Measurements from ENCODE around the gene RSF1. TPM values are rescaled to one million over a fixed set of nuclear protein-coding genes. Genes with fewer than 3 reads are reported as not detected.

RSF1 gene
- total and polyA plus RNA-seq, 2 experiments from 2014 or later = 51.2 to 188 TPM

DNA sequence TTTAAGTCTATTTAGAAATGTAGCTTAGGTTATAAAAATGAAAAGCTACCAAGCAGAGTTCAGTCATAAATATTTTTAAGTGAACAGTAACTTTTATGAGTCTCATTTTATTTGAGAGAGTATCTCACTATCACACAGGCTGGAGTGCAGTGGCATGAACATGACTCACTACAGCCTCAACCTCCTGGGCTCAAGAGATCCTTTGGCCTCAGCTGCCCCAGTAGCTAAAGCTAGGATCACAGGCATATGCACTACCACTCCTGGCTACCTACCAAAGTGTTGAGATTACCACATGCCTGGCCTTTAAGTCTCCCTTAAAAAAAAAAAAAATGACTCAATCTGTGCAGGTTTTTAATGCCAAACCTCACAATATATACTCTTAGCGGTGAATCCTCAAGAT, 148.3 kb downstream of the RSF1 start (continued):
- TF ChIP-seq, protein P1, sequence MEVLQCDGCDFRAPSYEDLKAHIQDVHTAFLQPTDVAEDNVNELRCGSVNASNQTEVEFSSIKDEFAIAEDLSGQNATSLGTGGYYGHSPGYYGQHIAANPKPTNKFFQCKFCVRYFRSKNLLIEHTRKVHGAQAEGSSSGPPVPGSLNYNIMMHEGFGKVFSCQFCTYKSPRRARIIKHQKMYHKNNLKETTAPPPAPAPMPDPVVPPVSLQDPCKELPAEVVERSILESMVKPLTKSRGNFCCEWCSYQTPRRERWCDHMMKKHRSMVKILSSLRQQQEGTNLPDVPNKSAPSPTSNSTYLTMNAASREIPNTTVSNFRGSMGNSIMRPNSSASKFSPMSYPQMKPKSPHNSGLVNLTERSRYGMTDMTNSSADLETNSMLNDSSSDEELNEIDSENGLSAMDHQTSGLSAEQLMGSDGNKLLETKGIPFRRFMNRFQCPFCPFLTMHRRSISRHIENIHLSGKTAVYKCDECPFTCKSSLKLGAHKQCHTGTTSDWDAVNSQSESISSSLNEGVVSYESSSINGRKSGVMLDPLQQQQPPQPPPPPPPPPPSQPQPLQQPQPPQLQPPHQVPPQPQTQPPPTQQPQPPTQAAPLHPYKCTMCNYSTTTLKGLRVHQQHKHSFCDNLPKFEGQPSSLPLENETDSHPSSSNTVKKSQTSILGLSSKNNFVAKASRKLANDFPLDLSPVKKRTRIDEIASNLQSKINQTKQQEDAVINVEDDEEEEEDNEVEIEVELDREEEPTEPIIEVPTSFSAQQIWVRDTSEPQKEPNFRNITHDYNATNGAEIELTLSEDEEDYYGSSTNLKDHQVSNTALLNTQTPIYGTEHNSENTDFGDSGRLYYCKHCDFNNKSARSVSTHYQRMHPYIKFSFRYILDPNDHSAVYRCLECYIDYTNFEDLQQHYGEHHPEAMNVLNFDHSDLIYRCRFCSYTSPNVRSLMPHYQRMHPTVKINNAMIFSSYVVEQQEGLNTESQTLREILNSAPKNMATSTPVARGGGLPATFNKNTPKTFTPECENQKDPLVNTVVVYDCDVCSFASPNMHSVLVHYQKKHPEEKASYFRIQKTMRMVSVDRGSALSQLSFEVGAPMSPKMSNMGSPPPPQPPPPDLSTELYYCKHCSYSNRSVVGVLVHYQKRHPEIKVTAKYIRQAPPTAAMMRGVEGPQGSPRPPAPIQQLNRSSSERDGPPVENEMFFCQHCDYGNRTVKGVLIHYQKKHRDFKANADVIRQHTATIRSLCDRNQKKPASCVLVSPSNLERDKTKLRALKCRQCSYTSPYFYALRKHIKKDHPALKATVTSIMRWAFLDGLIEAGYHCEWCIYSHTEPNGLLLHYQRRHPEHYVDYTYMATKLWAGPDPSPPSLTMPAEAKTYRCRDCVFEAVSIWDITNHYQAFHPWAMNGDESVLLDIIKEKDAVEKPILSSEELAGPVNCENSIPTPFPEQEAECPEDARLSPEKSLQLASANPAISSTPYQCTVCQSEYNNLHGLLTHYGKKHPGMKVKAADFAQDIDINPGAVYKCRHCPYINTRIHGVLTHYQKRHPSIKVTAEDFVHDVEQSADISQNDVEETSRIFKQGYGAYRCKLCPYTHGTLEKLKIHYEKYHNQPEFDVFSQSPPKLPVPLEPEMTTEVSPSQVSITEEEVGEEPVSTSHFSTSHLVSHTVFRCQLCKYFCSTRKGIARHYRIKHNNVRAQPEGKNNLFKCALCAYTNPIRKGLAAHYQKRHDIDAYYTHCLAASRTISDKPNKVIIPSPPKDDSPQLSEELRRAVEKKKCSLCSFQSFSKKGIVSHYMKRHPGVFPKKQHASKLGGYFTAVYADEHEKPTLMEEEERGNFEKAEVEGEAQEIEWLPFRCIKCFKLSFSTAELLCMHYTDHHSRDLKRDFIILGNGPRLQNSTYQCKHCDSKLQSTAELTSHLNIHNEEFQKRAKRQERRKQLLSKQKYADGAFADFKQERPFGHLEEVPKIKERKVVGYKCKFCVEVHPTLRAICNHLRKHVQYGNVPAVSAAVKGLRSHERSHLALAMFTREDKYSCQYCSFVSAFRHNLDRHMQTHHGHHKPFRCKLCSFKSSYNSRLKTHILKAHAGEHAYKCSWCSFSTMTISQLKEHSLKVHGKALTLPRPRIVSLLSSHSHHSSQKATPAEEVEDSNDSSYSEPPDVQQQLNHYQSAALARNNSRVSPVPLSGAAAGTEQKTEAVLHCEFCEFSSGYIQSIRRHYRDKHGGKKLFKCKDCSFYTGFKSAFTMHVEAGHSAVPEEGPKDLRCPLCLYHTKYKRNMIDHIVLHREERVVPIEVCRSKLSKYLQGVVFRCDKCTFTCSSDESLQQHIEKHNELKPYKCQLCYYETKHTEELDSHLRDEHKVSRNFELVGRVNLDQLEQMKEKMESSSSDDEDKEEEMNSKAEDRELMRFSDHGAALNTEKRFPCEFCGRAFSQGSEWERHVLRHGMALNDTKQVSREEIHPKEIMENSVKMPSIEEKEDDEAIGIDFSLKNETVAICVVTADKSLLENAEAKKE (CRISPR knock-in tag; IDR thresholded peaks at IDR 0.05) = no peak
- TF ChIP-seq JUNB (IDR thresholded peaks at IDR 0.05; ENCODE audit: unreplicated experiment) (no peak), CREB1 (CRISPR knock-in tag; IDR thresholded peaks at IDR 0.05; ENCODE audit: low read depth) (no peak), EZH2 (IDR thresholded peaks at IDR 0.05; ENCODE audit: low read depth, unreplicated experiment) (no peak), NANOG (IDR thresholded peaks at IDR 0.05; ENCODE audit: borderline replicate concordance) (no peak)

DNA sequence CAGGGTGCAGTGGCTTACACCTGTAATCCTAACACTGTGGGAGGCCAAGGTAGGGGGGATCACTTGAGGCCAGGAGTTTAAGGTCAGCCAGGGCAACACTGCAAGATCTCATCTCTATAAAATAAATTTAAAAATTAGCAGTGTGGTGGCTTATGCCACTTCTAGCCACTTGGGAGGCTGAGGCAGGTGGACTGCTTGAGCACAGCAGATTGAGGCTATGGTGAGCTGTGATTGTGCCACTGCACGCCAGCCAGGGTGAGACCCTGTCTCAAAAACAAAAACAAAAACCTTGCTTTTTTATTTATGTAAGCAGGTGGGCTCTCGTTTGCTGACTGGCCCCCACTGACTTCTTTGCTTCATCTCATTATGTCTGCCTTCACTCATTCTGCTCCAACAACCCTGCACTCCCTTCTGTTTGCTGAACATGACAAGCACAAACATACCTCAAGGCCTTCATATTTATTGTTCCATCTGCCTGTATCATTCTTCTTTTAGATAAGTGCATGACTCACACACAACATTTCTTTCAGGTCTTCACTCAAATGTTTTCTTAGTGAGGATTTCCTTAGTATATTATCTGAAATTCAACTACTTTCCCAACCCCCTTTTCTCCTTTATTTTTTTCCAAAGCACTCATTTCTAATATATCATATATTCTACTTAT, 150.5 kb downstream of the RSF1 start:
- Histone ChIP-seq H3K4me2 (no peak overlapping the region), H3K27ac (ENCODE audit: low read depth) (no peak overlapping the region), H3K27me3 (ENCODE audit: insufficient read depth) (no peaks in the 10 kb centered on the region), H3K36me3 (ENCODE audit: insufficient read depth) (peaks cover 50% of the 10 kb centered on the region), H2AFZ (no peak overlapping the region), H3K9me2 (ENCODE audit: insufficient read depth) (no peaks in the 10 kb centered on the region), H4K20me1 (replicated peaks; ENCODE audit: insufficient read depth) (no peaks in the 10 kb centered on the region; the same call in 1 of the 2 replicates), H3F3A (replicated peaks; ENCODE audit: low read depth) (no peaks in the 10 kb centered on the region), H3K4me1 (ENCODE audit: insufficient read depth) (no peaks in the 10 kb centered on the region), H3K4me3 (no peak overlapping the region), H3K79me2 (replicated peaks; ENCODE audit: insufficient read depth) (no peaks in the 10 kb centered on the region)
- H3K9me3 Mint-ChIP-seq = no peaks in the 10 kb centered on the region
- H3K27ac Mint-ChIP-seq = no peak overlapping the region
- ATAC-seq (no peak), DNase-seq (ENCODE audit: low spot score) (no peak)
- peaks cover 4% of the 10 kb centered on the region for H3K27me3 Mint-ChIP-seq (ENCODE audit: insufficient read depth, low read depth, poor library complexity)
- no peaks in the 10 kb centered on the region for H3K4me1 Mint-ChIP-seq
- H3K4me3 Mint-ChIP-seq = no peak overlapping the region
- peaks cover 72% of the 10 kb centered on the region for H3K36me3 Mint-ChIP-seq (ENCODE audit: low read depth)
- TF ChIP-seq EZH2 (IDR thresholded peaks at IDR 0.05; ENCODE audit: low read depth, unreplicated experiment) (no peak), CREB1 (CRISPR knock-in tag; IDR thresholded peaks at IDR 0.05; ENCODE audit: low read depth) (no peak), ZNF114 (CRISPR knock-in tag; IDR thresholded peaks at IDR 0.05) (no peak)
- TF ChIP-seq, protein P2, sequence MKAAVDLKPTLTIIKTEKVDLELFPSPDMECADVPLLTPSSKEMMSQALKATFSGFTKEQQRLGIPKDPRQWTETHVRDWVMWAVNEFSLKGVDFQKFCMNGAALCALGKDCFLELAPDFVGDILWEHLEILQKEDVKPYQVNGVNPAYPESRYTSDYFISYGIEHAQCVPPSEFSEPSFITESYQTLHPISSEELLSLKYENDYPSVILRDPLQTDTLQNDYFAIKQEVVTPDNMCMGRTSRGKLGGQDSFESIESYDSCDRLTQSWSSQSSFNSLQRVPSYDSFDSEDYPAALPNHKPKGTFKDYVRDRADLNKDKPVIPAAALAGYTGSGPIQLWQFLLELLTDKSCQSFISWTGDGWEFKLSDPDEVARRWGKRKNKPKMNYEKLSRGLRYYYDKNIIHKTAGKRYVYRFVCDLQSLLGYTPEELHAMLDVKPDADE (IDR thresholded peaks at IDR 0.05) = no peak
- TF ChIP-seq, protein P3, sequence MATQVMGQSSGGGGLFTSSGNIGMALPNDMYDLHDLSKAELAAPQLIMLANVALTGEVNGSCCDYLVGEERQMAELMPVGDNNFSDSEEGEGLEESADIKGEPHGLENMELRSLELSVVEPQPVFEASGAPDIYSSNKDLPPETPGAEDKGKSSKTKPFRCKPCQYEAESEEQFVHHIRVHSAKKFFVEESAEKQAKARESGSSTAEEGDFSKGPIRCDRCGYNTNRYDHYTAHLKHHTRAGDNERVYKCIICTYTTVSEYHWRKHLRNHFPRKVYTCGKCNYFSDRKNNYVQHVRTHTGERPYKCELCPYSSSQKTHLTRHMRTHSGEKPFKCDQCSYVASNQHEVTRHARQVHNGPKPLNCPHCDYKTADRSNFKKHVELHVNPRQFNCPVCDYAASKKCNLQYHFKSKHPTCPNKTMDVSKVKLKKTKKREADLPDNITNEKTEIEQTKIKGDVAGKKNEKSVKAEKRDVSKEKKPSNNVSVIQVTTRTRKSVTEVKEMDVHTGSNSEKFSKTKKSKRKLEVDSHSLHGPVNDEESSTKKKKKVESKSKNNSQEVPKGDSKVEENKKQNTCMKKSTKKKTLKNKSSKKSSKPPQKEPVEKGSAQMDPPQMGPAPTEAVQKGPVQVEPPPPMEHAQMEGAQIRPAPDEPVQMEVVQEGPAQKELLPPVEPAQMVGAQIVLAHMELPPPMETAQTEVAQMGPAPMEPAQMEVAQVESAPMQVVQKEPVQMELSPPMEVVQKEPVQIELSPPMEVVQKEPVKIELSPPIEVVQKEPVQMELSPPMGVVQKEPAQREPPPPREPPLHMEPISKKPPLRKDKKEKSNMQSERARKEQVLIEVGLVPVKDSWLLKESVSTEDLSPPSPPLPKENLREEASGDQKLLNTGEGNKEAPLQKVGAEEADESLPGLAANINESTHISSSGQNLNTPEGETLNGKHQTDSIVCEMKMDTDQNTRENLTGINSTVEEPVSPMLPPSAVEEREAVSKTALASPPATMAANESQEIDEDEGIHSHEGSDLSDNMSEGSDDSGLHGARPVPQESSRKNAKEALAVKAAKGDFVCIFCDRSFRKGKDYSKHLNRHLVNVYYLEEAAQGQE (IDR thresholded peaks at IDR 0.05; ENCODE audit: unreplicated experiment) = no peak

All from GM23338 (cell line).